SW 1271 (cell line): ENCODE data around the gene MMP23B.
"Not testable (repeated sequence)": the region's sequence is repeated elsewhere in the genome, so short reads cannot be mapped to it uniquely, and the experiment has no call there.

Experiments used
- DNase-seq, 2 experiments: peaks; one replicate each; lab custom pipeline; 2025; lab: John Stamatoyannopoulos, UW

The MMP23B gene

DNA sequence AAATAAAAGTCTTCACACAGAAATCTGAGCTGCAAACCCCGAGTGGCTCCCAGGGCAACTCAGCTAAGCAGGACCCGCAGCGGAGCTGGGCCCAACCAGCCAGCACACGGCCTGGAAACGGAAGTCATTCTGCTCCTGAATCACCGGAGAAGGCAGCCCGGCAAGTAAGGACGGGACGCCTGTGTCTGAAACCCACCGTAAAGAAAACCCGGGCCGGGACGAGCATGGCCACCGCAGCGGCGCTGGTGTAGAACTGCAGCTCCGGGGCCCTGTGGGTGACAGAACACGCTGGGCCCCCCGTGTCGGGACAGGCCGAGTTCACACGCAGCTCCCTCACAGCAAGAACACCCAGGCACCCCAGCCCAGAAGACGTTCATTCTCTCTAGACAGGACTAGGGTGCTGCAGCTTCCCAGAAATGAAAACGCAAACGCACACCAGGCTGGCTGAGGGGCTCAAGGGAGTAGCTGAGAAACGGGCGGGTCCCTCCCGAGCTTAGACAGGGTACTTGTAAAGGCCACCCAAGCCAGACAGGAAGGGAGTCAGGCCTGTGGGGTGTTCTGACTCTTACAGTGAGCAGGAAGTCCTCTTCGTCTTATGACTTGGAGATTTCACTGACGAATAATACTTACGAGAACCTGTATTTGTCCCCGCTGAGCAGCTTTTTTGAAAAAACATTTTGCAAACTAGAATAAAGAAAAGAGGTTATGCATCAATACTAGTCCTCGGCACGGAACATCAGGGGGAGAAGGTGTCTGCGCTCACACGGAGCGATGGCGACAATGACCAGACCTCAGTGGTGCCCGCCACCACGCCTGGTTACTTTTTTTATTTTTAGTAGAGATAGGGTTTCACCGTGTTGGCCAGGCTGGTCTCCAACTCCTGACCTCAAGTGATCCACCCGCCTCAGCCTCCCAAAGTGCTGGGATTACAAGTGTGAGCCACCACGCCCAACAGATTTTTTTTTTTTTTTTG, 37.8 kb downstream of the MMP23B start:
- no peak for DNase-seq

DNA sequence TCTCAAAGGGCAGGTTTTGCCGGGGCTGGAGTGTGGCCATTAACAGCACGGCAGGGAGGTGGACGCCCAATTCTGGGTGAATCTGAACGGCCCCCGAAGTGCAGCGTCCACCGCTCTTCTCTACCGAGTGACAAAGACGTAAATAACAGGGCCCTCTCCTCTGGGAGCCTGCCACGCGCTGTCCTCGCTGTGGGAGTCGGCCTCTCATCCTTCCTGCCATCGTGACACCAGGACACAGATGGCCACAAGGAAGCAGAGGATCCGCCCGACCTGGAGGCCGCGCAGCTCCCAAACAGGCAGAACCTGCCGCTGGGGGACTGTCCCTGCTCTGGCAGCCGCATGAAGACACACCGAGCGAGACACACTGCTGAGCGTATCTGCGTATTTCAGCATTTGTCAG, 38.9 kb downstream of the MMP23B start:
- no peak for DNase-seq

DNA sequence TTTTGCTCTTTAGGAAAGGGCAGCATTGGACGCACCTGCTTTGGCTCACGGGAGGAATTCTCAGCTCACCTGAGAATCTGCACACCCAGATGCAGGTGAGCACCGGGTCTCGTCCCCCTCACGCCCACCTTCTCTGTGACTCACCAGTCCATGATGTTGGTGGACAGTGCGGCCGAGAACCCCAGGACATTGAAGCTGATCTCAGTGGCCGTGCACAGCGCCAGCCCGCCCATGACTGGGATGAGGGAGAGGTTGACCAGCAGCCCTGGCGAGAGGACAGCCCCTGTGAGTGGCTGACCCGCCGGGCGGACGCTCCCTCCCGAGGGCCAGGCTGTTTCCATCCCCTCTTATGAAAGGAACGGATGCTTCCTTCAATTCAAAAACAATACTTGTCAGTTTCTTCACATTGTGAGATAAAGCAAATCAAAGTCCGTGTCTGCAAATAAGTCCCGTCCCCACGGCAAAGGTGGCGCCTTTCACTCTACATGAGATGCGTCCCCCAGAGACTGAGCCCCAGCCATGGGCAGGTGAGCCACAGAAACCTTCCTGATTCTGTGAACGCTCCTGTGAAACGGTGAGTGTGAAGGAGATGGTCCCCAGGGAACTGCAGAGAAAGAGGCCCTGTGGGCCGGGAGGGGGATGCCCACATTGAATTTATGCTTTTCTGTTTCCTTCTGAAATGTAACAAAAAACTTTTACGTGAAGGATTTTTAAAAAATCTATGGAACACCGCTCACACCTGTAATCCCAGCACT, 39.6 kb downstream of the MMP23B start:
- no peak for DNase-seq

DNA sequence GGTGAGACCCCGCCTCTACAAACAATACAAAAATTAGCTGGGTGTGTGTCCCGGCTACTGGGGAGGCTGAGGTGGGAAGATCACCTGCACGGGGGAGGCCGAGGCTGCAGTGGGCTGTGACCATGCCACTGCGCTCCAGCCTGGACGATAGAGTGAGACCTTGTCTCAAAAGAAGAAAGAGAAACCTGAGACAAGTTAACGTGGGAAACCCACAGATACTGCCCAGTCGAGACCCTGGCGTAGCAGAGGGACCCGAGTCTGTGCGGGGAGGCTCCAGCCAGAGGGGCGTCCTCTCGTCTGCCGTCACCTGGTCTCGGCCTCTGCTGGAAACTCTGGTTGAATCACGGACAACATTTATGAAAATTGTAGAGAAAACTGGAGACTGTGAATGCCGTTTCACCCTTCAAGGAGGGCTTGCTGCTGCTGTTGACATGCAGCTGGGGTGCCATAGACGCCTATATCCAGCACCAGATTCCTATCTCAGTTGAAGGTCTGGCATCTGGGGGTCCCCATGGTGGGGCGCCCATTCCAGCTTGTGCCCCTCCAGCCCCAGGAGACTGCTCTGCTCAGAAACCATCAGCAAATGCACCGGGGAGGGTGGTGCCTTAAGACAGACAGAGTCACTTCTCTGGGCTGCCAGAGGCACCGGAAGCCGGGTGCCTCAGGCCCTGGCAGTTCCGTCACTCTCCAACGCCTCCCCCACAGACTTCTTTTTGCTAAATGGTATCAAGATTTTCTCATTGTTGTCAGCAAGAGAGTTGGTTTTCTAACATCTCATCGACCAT, 40.4 kb downstream of the MMP23B start:
- DNase-seq = no peak

DNA sequence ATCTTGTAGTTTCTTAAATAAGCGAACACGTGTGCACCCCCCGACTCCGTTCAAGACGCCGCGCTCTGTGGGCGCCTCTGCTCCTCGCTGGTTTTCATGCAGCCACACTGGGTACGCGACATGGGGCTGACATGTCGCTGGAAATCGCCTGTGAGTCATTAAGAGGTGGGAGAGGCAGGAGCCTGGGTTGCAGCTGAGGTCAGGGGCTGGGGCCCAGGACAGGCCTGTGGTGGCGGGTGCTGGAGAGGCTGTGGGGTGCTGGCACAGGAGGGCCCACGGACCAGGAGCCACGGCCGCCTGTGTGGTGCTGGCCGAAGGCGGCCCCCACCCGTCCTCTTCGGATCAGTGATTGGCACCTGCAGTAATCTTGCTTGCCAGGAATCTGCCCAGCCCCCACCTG, 42.8 kb downstream of the MMP23B start:
- not testable (repeated sequence) for DNase-seq

DNA sequence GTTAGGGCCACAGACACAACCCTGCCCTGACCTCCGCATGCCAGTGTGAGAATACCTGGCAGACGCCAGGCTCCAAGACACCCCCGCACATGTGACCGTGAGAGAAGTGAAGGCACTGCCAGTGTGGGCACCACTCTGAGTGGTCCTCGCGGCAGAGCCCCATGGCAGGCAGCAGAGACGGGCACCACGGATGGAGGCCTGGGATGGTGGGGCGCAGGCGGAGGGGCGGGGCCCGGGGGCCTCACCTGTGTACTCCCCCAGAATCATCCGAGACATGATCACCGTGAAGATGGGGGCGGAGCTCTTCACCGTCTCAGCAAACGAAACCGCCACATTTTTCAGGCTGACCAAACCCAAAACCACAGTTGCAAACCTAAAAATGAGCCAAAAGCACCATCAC, 43.2 kb downstream of the MMP23B start:
- DNase-seq = not testable (repeated sequence)

DNA sequence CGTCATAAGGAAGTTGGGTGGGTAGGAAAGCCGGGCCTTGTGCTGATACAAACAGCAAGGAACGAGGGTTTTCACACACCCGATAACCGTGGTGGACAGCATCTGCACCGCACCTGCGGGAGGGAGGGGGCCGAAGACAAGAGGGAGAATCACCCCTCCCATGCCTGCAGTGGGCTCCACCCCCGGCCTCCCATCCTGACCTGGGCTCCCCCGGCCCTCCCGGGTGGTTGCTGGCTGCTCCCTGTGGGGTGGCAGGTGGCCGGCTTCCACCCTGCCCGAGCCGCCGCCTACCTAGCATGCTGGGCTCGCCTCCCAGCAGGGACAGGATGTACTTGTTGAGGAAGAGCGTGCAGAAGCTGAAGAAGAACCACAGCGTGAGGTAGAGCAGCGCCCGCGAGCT, 44.1 kb downstream of the MMP23B start:
- not testable (repeated sequence) for DNase-seq

DNA sequence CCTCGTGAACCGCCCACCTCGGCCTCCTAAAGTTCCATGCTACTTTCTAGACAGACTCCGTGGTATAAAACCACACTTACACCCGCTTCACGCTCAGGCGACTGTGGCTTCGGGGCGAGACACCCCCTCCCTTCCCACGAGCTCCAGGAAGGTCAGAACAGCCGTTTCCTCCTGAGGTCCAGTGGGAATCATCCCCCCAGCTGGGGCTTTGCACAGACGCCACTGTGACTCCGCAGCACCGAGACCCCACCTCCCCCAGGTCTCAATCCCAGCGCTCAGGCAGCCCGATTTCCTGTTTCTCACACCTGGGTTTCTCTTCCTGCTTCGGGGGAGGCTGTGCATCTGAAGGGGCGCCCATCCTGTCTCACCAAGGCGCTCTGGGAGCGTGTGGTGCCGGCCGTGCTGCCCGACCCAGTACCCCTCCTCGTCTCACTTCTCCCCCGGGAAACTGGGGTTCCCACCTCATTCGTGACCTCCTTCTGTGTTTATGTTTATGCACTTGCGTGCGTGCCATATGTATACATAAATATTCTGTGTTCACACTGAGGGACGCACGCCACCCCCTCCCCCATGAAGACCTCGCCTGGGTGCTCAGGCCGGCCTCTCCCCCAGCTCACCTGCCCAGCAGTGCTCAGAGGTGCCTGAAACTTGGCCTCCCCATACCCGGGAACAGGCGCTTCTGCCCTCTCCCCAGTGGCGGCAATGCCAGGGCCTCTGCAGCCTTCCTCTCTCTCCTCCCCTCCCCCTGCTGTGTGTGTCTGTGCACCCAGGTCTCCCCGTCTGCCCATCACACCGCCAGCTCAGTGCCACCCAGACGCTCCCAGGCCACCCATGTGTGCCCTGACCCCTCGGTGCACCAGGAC, 46.0 kb downstream of the MMP23B start:
- no peak for DNase-seq

DNA sequence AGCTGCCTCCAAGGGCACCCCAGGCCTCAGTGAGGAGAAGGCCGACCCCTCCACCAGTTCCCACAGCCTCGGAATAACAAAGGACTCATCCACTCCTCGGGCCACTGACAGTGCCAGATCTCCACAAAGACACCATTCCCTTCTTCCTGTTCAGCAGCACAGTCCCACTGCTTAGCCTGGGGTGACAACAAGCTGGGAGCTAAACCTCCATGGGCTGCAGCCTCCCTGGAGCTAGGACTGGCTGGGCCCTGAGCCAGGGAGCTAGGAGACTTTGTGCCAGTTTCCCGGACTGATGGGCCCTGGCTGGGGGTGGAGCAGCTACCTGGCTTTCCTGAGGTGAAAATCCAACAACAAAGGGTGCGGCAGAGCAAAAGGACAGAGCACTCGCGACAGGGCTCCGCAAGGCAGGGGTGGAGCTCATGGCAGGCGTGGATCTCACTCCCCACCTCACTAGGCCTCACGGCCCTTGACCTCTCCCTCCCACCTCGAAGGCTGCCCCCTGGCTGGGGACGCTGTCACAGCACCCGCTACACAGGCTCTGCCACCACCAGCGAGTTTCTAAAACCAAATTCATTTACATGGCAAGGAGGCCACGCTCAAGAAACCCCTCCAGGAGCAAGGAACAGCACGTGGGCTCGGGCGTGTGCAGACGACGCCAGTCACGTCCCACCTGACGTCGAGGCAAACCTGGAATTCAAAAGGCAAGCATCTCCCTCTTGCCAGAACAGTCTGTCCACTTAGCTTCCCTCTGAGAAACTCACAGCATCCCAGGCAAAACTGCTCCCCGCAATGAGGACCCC, 46.8 kb downstream of the MMP23B start:
- DNase-seq = no peak

DNA sequence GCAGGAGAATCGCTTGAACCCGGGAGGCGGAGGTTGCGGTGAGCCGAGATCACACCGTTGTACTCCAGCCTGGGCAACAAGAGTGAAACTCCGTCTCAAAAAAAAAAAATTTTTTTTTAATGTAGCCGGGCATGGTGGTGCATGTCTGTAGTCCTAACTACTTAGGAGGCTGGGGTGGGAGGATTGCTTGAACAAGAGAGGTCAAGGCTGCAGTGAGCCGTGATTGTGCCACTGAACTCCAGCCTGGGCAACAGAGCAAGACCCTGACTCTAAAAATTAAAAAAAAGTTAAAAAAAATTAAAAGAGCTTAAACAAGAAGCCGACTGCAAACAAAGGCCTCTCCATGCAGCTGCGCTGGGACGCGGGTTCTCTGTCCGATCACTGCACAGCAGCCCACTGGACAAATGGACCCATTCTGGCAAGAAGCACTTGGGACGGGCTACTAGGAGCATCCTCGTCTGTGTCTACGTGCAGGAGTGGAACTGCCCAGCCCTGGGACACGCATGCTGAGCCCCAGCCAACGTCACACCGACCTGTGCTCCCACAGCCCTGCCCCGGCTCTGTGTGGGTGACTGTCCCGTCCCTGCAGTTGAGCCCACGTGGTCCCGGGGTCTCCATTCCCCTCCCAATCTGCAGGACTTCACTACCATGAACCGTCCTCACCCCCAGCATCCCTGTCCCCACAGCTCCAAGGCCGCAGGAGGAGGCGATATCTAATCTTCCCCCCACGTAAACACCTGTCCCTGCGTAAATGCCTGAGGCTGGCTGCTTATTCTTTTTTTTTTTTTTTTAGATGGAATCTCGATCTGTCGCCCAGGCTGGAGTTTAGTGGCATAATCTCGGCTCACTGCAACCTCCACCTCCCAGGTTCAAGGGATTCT, 48.3 kb downstream of the MMP23B start:
- no peak for DNase-seq

DNA sequence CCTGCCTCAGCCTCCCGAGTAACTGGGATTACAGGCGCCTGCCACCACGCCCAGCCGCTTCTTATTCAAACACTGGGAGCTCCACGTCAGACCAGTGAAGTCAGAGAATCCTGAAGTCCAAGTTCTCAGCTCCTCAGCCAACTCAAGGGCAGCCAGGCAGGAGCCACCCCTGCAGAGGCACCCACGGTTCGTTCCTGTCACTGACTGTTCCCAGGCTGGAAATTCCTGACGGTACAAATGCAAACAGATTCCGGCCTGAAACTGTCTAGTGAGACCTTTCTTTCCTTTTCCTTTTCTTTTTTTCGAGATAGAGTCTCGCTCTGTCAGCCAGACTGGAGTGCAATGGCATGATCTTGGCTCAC, 48.9 kb downstream of the MMP23B start:
- no peak for DNase-seq

DNA sequence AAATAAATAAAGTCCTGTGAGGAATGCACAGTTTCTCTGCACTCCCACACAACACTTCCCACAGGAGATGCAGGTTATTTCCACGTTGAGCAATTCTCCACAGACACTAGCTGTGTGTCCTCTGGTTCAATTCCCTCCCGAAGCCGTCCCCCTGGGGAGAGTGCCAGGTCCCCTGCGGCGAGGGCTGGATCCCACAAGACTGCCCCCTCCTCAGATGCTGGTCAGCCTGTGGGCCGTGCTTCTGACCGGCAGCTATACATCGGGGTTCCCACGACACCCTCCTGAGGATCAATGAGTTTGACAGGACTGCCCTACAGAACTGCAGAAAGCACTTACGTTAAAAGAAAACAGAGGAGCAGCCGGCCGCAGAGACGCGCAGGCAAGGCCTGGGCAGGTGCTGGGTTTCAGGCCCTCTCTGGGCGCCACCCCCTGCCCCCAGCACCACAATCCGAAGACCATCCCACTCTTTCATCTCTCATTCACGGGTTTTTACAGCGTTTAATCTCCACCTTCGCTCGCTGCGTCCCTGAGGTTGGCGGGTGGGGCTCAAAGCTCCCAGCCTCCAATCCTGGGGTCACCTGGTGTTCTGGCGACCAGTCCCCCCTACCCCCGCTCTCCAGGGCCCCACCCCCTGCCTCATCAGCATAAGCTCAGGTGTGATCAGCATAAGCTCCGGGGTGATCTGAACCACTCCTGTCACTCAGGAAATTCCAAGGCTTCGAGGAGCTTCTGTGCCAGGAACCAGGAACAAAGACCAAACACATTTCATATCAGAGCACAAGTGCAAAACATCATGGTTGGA, 51.3 kb downstream of the MMP23B start:
- DNase-seq = no peak
